ENCODE measurements around the gene HASPIN. TPM values are rescaled to one million over a fixed set of nuclear protein-coding genes. Genes with fewer than 3 reads are reported as not detected.

Gene HASPIN
- total and polyA plus RNA-seq, 9 of the 15 experiments (the other 6 are each of a cell fraction or from before 2014, with no cell fraction given) = 0.81 to 13.5 (median 9.9) TPM

DNA sequence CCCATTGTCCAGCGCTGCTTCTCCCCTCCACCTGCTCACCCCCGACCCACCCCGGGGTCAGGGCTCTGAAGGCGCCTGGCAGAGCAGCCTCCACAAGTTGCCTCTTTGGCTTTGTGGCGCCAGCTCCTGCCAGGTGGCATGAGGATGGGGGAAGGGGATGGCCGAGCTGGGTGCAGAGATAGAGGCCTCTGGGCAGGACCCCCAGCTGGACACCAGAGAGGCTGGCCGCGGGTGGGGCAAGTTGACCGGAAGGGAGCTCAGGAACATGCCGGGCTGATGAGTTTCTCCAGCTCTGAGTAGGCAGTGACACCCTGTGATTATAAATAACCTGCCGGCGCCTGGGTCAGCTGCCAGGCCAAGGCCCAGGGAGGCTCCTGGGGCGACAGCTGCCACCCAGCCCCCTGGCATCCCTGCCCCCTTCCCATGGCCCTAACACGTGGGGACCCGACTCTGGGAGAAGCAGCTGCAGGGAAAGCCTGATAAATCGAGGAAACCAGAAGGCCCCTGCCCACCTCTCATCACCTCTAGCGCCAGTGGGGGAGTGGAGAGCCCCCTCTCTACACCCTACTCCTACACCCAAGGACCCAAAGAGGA is 28.5 kb upstream of the HASPIN start:
- H3K79me2 ChIP-seq (ENCODE audit: control insufficient read depth, insufficient read depth, low read length) = no peaks in the 10 kb centered on the region
- 6% methylated on average over 6 of the region's 17 CpGs for WGBS (ENCODE audit: insufficient coverage, low coverage, missing lambda C conversion rate)
- no peak overlapping the region for H3K27ac ChIP-seq (ENCODE audit: extremely low read depth, low read depth, low read length)
- H3K27me3 ChIP-seq (ENCODE audit: control insufficient read depth in 2 of 2, insufficient read depth in 2 of 2, low read length in 2 of 2) = no peaks in the 10 kb centered on the region
- H3K4me3 ChIP-seq = 0 out of 2 replicates have a peak overlapping the region, but pooled peaks have one; percentile 19
- DNase-seq (ENCODE audit: extremely low read depth in 1 of 4, low spot score in 3 of 4) = no peak
- H4K20me1 ChIP-seq (replicated peaks; ENCODE audit: control insufficient read depth, insufficient read depth, low read length) = no peaks in the 10 kb centered on the region
- no TSS peak for BruUV-seq (replicated peaks)
- peak overlapping the region; percentile 66; the same call in 1 of the 2 replicates for H2AFZ ChIP-seq (ENCODE audit: low read depth, low read length)
- intact Hi-C loops (cut with micrococcal nuclease) = loop anchor here (10.0 kb wide), 1 partner anchor 90 kb away; the partner anchor contains the start of gene TRPV1
- no peak for TF ChIP-seq TCF7 (IDR thresholded peaks at IDR 0.05; ENCODE audit: borderline replicate concordance)
- no peak for TF ChIP-seq IRF2 (CRISPR knock-in tag; IDR thresholded peaks at IDR 0.05)
- TF ChIP-seq, protein P1, sequence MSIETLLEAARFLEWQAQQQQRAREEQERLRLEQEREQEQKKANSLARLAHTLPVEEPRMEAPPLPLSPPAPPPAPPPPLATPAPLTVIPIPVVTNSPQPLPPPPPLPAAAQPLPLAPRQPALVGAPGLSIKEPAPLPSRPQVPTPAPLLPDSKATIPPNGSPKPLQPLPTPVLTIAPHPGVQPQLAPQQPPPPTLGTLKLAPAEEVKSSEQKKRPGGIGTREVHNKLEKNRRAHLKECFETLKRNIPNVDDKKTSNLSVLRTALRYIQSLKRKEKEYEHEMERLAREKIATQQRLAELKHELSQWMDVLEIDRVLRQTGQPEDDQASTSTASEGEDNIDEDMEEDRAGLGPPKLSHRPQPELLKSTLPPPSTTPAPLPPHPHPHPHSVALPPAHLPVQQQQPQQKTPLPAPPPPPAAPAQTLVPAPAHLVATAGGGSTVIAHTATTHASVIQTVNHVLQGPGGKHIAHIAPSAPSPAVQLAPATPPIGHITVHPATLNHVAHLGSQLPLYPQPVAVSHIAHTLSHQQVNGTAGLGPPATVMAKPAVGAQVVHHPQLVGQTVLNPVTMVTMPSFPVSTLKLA (conservative IDR thresholded peaks at IDR 0.05) = no peak
- TF ChIP-seq KLF6 (CRISPR knock-in tag; IDR thresholded peaks at IDR 0.05; ENCODE audit: borderline replicate concordance) = no peak
- TF ChIP-seq ZBTB7A (IDR thresholded peaks at IDR 0.05; ENCODE audit: borderline replicate concordance, control insufficient read depth, low read depth, low read length) = peak; percentile 7; the same call in 1 of the 2 replicates
- H3K36me3 ChIP-seq (ENCODE audit: control insufficient read depth, insufficient read depth, low read length) = no peaks in the 10 kb centered on the region
- in situ Hi-C loops (cut with MboI) = no loop called here
- no peaks in the 10 kb centered on the region; the same call in 1 of the 2 replicates for H3K9me3 ChIP-seq (replicated peaks; ENCODE audit: control insufficient read depth, insufficient read depth, low read depth, low read length)
- H3K9me1 ChIP-seq (ENCODE audit: control insufficient read depth, insufficient read depth, low read length) = no peaks in the 10 kb centered on the region
- POLR2A ChIA-PET = interaction anchor here (0.6 kb wide), 1 partner anchor 322 kb away, joined by 3 read pairs; no protein-coding TSS in a partner anchor
- H3K4me1 ChIP-seq (replicated peaks in 1 of 2; ENCODE audit: control insufficient read depth in 2 of 2, insufficient read depth in 2 of 2, low read length in 2 of 2) = peaks cover 0 to 27% of the 10 kb centered on the region in 2 experiments; a peak in 2 of 5 replicates
- CTCF ChIA-PET (ENCODE audit: low intra/inter-chr PET ratio) = no interaction called here
- H3K4me2 ChIP-seq (ENCODE audit: insufficient read depth, low read length) = peak overlapping the region; percentile 55; the same call in 1 of the 2 replicates
- H3K9ac ChIP-seq (ENCODE audit: insufficient read depth in 1 of 2, low read depth in 2 of 2, low read length in 2 of 2) = peak overlapping the region in 1 of 2 experiments; percentile 86; a peak in 1 of 4 replicates
- ATAC-seq = no peak
- FAIRE-seq = no peak
